GM13977 (cell line): ENCODE measurements around the gene FAM78B.

Experiments
- DNase-seq: peaks from one replicate; pipeline ENCODE4 v3.0.0; 2012; ENCODE audit warnings: low spot score
- CTCF ChIP-seq: IDR thresholded peaks from 2 replicates; pipeline ENCODE4 v1.5.1; 2012; ENCODE audit warnings: mild to moderate bottlenecking, control low read depth; ENCODE audit not compliant: insufficient read depth; ENCODE audit errors: extremely low read depth, missing control alignments
- in situ Hi-C: fragments of 300-500 bp; cut with MboI; formaldehyde crosslinking; loops from one replicate; pipeline ENCODE4 v1.12.0; 2022; ENCODE audit warnings: low sequenced_read_pairs, low pct_unique_long_range_greater_than_20kb, mixed read lengths, inconsistent platforms; ENCODE audit not compliant: unreplicated experiment

Gene FAM78B

GRCh38 chr1:166175032-166175431 is 8.2 kb upstream of the FAM78B start:
- in situ Hi-C loops: no loop called here

DNA sequence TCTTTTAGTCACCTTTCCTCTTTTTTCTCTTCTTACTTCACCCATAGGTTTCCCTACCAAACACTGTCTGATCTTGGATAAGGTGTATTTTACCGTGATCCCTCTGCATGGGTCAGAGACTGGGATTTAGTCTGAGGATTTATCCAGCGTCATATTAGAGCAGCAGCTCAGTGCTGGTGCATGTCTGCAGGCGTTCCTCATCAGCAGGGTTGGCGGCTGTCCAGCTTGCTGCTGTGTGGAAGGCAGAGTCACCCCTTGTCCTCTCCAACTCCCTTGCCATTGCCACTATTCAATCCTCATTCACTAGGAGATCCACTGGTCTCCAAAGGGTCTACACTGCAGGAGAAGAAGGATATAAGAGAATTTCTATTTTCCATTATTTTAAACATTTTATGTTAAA is 7.3 kb upstream of the FAM78B start:
- TF ChIP-seq CTCF: no peak
- DNase-seq: no peak
- in situ Hi-C loops: no loop called here

More at GRCh38 chr1:166175032-166175431, 8.2 kb upstream of the FAM78B start:
- DNase-seq: no peak
- no peak for TF ChIP-seq CTCF

- in situ Hi-C loops: no loop called here
- no peak for DNase-seq
- TF ChIP-seq CTCF: no peak
Measured at GRCh38 chr1:166172106-166172505, 5.3 kb upstream of the FAM78B start.

GRCh38 chr1:166170726-166171125 is 3.9 kb upstream of the FAM78B start:
- DNase-seq: no peak
- in situ Hi-C loops: no loop called here
- TF ChIP-seq CTCF: no peak

DNA sequence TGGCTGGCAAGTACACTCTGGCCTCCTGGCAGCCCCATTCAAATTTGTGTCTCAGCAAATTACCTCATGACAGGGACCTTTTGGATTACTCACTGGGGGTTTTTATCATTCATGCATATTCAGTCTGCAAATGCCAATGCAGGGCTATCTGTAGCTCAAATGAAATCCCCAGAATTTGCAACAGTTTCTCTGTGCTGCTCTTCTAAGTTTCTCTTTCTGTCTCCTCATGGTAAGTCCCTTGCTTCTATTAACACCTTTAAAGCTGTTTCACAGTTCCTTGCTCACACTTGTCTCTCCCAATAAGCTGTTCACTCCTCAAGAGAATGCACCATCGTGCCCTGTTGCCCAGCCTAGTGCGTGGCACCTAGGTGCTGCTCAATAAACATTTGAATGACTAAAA is 3.3 kb upstream of the FAM78B start:
- no peak for TF ChIP-seq CTCF
- in situ Hi-C loops: no loop called here
- peak; percentile 74 for DNase-seq

GRCh38 chr1:166169182-166169581 is 2.4 kb upstream of the FAM78B start:
- no peak for TF ChIP-seq CTCF
- in situ Hi-C loops: no loop called here
- DNase-seq: peak; percentile 51

DNA sequence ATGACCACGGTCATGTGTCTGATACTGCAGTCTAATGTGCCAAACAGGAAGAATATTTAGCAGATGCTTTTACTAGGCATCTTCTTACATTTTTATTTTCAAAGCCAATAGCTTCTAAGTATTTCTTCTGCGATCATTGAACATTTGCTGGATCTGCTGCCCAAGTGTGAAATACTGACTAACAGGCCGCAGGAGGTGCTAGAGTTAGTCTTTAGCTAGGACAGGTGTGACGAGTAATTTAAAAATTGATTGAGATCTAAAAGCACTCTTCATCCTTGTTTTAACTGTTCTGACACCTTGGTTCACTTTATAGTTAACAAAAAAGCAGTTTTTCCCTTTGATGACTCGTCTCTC is 748 bp upstream of the FAM78B start:
- in situ Hi-C loops: no loop called here
- peak; percentile 32 for TF ChIP-seq CTCF
- peak; percentile 20 for DNase-seq
